Skeletal muscle tissue (tissue), 4 donors: ENCODE results near the gene TFR2. TPM values are rescaled to one million over a fixed set of nuclear protein-coding genes. Genes with fewer than 3 reads are reported as not detected.

Experiments
- H3K27ac ChIP-seq: one replicate; pipeline ENCODE4 v1.7.0; 2013; ENCODE audit warnings: mild to moderate bottlenecking, low read depth, low read length, inconsistent platforms
- H3K27me3 ChIP-seq, 3 donors: one replicate each; pipeline ENCODE4 v1.7.0; 2013; ENCODE audit warnings: low read length in 3 of 3; ENCODE audit not compliant: control insufficient read depth in 3 of 3, insufficient read depth in 3 of 3
- H3K36me3 ChIP-seq, 3 donors: one replicate each; pipeline ENCODE4 v1.7.0; 2013; ENCODE audit warnings: low read length in 3 of 3; ENCODE audit not compliant: control insufficient read depth in 3 of 3, insufficient read depth in 3 of 3
- H3K4me1 ChIP-seq, 3 donors: one replicate each; pipeline ENCODE4 v1.7.0; 2013; ENCODE audit warnings: low read length in 3 of 3, mild to moderate bottlenecking in 3 of 3; ENCODE audit not compliant: control insufficient read depth in 3 of 3, insufficient read depth in 3 of 3
- H3K4me3 ChIP-seq, 3 donors: one replicate each; pipeline ENCODE4 v1.7.0; 2013; ENCODE audit warnings: low read length in 3 of 3
- H3K9ac ChIP-seq, 3 donors: one replicate each; pipeline ENCODE4 v1.7.0; 2013; ENCODE audit warnings: low read length in 3 of 3, mild to moderate bottlenecking in 3 of 3, moderate library complexity in 2 of 3, low read depth in 1 of 3
- H3K9me3 ChIP-seq, 3 donors: one replicate each; pipeline ENCODE4 v1.7.0; 2013; ENCODE audit warnings: low read length in 3 of 3; ENCODE audit not compliant: control insufficient read depth in 3 of 3
- total RNA-seq: library from RNA; depleted of rRNA; stranded (reverse); fragments of >200 nt; gene quantifications from one replicate; pipeline ENCODE4 v1.2.3, GENCODE V29; 2014
- donor health status: Osteomylitis.

Gene TFR2
- total RNA-seq, 1 donor from 2014 or later, result 1.0 TPM

GRCh38 chr7:100684534-100685042 is 43.2 kb upstream of the TFR2 start:
- Histone ChIP-seq H3K27ac (no peak overlapping the region), H3K36me3 (peaks cover 60 to 70% (median 69%) of the 10 kb centered on the region in 3 donors), H3K4me1 (peaks cover 4 to 15% (median 11%) of the 10 kb centered on the region in 3 donors), H3K9me3 (no peaks in the 10 kb centered on the region), H3K4me3 (no peak overlapping the region), H3K27me3 (no peaks in the 10 kb centered on the region), H3K9ac (no peak overlapping the region)

GRCh38 chr7:100683659-100684533 is 42.5 kb upstream of the TFR2 start:
- Histone ChIP-seq H3K9ac (no peak overlapping the region), H3K9me3 (no peaks in the 10 kb centered on the region), H3K36me3 (peaks cover 63 to 68% (median 65%) of the 10 kb centered on the region in 3 donors), H3K4me3 (no peak overlapping the region), H3K27ac (no peak overlapping the region), H3K4me1 (peaks cover 0 to 9% (median 5%) of the 10 kb centered on the region in 3 donors), H3K27me3 (no peaks in the 10 kb centered on the region)

- peaks cover 0 to 4% (median 0%) of the 10 kb centered on the region in 3 donors for H3K4me1 ChIP-seq
- no peak overlapping the region for H3K4me3 ChIP-seq
- no peaks in the 10 kb centered on the region for H3K27me3 ChIP-seq
- no peaks in the 10 kb centered on the region for H3K9me3 ChIP-seq
- peaks cover 61 to 70% (median 68%) of the 10 kb centered on the region in 3 donors for H3K36me3 ChIP-seq
- H3K9ac ChIP-seq, result no peak overlapping the region
- no peak overlapping the region for H3K27ac ChIP-seq
These were observed 41.8 kb upstream of the TFR2 start for GRCh38 chr7:100682991-100683658.

GRCh38 chr7:100682228-100682741 is 40.9 kb upstream of the TFR2 start:
- H3K4me1 ChIP-seq, result peaks cover 0 to 4% (median 0%) of the 10 kb centered on the region in 3 donors
- H3K36me3 ChIP-seq, result peaks cover 64 to 73% (median 71%) of the 10 kb centered on the region in 3 donors
- no peaks in the 10 kb centered on the region for H3K9me3 ChIP-seq
- H3K27me3 ChIP-seq, result no peaks in the 10 kb centered on the region
- no peak overlapping the region for H3K9ac ChIP-seq
- H3K27ac ChIP-seq, result no peak overlapping the region
- H3K4me3 ChIP-seq, result no peak overlapping the region

GRCh38 chr7:100681491-100682227 is 40.3 kb upstream of the TFR2 start:
- Histone ChIP-seq H3K36me3 (peaks cover 64 to 73% (median 72%) of the 10 kb centered on the region in 3 donors), H3K9ac (no peak overlapping the region), H3K9me3 (no peaks in the 10 kb centered on the region), H3K27me3 (no peaks in the 10 kb centered on the region), H3K27ac (no peak overlapping the region), H3K4me3 (no peak overlapping the region), H3K4me1 (peaks cover 2 to 4% (median 4%) of the 10 kb centered on the region in 3 donors)

GRCh38 chr7:100680576-100681271 is 39.4 kb upstream of the TFR2 start:
- peaks cover 5 to 9% (median 6%) of the 10 kb centered on the region in 3 donors for H3K4me1 ChIP-seq
- peak overlapping the region in 1 of 3 donors; percentile 16 for H3K9ac ChIP-seq
- no peaks in the 10 kb centered on the region for H3K9me3 ChIP-seq
- no peaks in the 10 kb centered on the region for H3K27me3 ChIP-seq
- no peak overlapping the region for H3K4me3 ChIP-seq
- H3K27ac ChIP-seq, result no peak overlapping the region
- H3K36me3 ChIP-seq, result peaks cover 59 to 69% (median 66%) of the 10 kb centered on the region in 3 donors

GRCh38 chr7:100679927-100680575 is 38.7 kb upstream of the TFR2 start:
- Histone ChIP-seq H3K27me3 (no peaks in the 10 kb centered on the region), H3K4me3 (no peak overlapping the region), H3K4me1 (peaks cover 5 to 9% (median 6%) of the 10 kb centered on the region in 3 donors), H3K27ac (no peak overlapping the region), H3K9ac (peak overlapping the region in 1 of 3 donors; percentile 16), H3K9me3 (no peaks in the 10 kb centered on the region), H3K36me3 (peaks cover 52 to 62% (median 59%) of the 10 kb centered on the region in 3 donors)

- Histone ChIP-seq H3K9me3 (no peaks in the 10 kb centered on the region), H3K27ac (no peak overlapping the region), H3K4me1 (peaks cover 5 to 9% (median 8%) of the 10 kb centered on the region in 3 donors), H3K27me3 (no peaks in the 10 kb centered on the region), H3K36me3 (peaks cover 45 to 55% (median 53%) of the 10 kb centered on the region in 3 donors), H3K9ac (no peak overlapping the region), H3K4me3 (no peak overlapping the region)
These were observed 38.0 kb upstream of the TFR2 start for GRCh38 chr7:100679129-100679926.
